Lower leg skin (tissue), 4 donors: ENCODE measurements around the gene SPAG9. TPM values are rescaled to one million over a fixed set of nuclear protein-coding genes. Genes with fewer than 3 reads are reported as not detected.

Experiments used
- DNase-seq, 2 donors: peaks; one replicate each; pipeline ENCODE4 v3.0.0-alpha.2; 2019; ENCODE audit warnings: low spot score in 2 of 2
- H3K4me3 ChIP-seq: fragments of 200-600 bp; sonication (generic); 2 replicates; pipeline ENCODE4 v1.5.1; 2017; ENCODE audit warnings: mild to moderate bottlenecking, low read depth; ENCODE audit not compliant: poor library complexity, severe bottlenecking
- POLR2A ChIP-seq, 2 donors: fragments of 450-650 bp; IDR thresholded peaks; one replicate each; pipeline ENCODE4 v1.6.1; 2016 to 2017; ENCODE audit warnings: antibody characterized with exemption in 2 of 2, mild to moderate bottlenecking in 1 of 2, moderate library complexity in 1 of 2
- WGBS, 2 donors: methylation state at CpG; one replicate each; pipeline ENCODE4 v1.1.5; 2018; 5-methylcytosine and 5-hydroxymethylcytosine counted together
- intact Hi-C: fragments of 100-400 bp; cut with DNase I; formaldehyde crosslinking; loops from one replicate; pipeline ENCODE4 v1.15.0; 2023; ENCODE audit warnings: low total_unique reads
- total RNA-seq, 4 donors: library from RNA; depleted of rRNA; stranded (reverse); fragments of >200 nt; gene quantifications; one replicate each; pipeline ENCODE4 v1.1.0, GENCODE V29; 2016
- TF ChIP-seq, protein P1 (sequence below), 3 donors: fragments of 450-650 bp; IDR thresholded peaks; one replicate each; pipeline ENCODE4 v1.5.1; 2016; ENCODE audit warnings: antibody characterized with exemption in 3 of 3, mild to moderate bottlenecking in 3 of 3, moderate library complexity in 2 of 3

The SPAG9 gene
- total RNA-seq = 100 to 1,000 TPM in 1 of 4 donors, 10 to 100 TPM in 3; 63.7 to 106 (median 69.3) TPM

DNA sequence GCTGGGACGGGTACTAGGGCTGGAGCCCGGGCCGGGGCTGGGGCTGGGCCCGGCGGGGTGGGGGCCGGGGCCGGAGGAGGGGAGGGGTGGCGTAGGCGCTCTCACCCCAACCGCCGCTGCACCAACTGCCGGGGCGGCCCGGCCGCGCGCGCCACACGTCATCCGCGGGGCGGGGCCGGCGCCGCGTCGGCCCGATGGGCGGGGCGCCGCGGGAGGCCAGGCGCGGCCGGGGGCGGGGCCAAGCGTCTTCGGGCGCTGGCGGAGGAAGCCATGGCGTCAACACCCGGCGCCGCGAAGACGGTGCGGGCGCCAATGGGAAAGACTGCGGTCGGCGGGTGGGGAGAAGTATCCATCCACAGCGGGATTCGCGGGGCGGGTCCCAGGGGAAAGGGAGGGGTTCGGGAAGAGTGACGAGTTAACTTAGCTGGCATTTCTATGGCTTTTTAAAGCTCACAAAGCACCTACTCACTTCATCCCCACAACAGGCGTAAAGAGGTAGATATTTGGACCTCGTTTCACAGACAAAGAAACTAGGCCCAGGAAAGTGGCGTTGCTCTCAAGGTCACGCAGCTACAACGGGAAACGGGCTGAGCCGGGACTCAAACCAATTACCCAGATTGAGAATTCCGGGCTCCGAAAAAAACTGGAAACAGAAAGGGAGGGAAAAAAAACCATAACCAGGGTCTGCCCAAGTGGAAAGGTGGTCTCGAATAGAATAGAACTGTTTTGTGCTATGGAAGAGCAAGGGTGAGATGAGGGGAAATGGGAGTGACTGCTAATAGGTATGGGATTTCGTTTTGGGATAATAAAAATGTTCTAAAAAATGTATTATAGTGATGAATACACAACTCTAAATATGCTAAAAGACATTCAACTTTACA lies at the start of gene SPAG9:
Gene SPAG9, minus strand, starts transcription at position 130 of the 881 bp plus-strand sequence. CDS start 212 bp downstream, outside the sequence.
- WGBS, 2 donors = 0% methylated on average over 18 to 45 of the region's 68 CpGs
- intact Hi-C loops = no loop called here
- peak in 1 of 2 donors; percentile 68 for TF ChIP-seq POLR2A (IDR thresholded peaks at IDR 0.05)
- TF ChIP-seq, protein P1, sequence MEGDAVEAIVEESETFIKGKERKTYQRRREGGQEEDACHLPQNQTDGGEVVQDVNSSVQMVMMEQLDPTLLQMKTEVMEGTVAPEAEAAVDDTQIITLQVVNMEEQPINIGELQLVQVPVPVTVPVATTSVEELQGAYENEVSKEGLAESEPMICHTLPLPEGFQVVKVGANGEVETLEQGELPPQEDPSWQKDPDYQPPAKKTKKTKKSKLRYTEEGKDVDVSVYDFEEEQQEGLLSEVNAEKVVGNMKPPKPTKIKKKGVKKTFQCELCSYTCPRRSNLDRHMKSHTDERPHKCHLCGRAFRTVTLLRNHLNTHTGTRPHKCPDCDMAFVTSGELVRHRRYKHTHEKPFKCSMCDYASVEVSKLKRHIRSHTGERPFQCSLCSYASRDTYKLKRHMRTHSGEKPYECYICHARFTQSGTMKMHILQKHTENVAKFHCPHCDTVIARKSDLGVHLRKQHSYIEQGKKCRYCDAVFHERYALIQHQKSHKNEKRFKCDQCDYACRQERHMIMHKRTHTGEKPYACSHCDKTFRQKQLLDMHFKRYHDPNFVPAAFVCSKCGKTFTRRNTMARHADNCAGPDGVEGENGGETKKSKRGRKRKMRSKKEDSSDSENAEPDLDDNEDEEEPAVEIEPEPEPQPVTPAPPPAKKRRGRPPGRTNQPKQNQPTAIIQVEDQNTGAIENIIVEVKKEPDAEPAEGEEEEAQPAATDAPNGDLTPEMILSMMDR (IDR thresholded peaks at IDR 0.05) = no peak
- peak; percentile 96 to 99 for DNase-seq
- H3K4me3 ChIP-seq = peak within 1 kb of the TSS; percentile 98

GRCh38 chr17:51169340-51169739 lies 48.7 kb upstream of the SPAG9 start:
- WGBS, 2 donors = 90 to 95% methylated on average over 1 of the region's 1 CpG

GRCh38 chr17:51166987-51167931 lies 46.6 kb upstream of the SPAG9 start:
- H3K4me3 ChIP-seq = peak overlapping the region; percentile 69
- WGBS, 2 donors = 14 to 15% methylated on average over 36 to 41 of the region's 42 CpGs
- intact Hi-C loops = no loop called here
- TF ChIP-seq, protein P1 (IDR thresholded peaks at IDR 0.05) = no peak
- TF ChIP-seq POLR2A (IDR thresholded peaks at IDR 0.05) = no peak
- peak in 1 of 2 donors; percentile 88 for DNase-seq

More at GRCh38 chr17:51169340-51169739, 48.7 kb upstream of the SPAG9 start:
- no peak overlapping the region for H3K4me3 ChIP-seq
- TF ChIP-seq POLR2A (IDR thresholded peaks at IDR 0.05) = no peak
- TF ChIP-seq, protein P1 (IDR thresholded peaks at IDR 0.05) = no peak
- no peak for DNase-seq
- intact Hi-C loops = no loop called here

DNA sequence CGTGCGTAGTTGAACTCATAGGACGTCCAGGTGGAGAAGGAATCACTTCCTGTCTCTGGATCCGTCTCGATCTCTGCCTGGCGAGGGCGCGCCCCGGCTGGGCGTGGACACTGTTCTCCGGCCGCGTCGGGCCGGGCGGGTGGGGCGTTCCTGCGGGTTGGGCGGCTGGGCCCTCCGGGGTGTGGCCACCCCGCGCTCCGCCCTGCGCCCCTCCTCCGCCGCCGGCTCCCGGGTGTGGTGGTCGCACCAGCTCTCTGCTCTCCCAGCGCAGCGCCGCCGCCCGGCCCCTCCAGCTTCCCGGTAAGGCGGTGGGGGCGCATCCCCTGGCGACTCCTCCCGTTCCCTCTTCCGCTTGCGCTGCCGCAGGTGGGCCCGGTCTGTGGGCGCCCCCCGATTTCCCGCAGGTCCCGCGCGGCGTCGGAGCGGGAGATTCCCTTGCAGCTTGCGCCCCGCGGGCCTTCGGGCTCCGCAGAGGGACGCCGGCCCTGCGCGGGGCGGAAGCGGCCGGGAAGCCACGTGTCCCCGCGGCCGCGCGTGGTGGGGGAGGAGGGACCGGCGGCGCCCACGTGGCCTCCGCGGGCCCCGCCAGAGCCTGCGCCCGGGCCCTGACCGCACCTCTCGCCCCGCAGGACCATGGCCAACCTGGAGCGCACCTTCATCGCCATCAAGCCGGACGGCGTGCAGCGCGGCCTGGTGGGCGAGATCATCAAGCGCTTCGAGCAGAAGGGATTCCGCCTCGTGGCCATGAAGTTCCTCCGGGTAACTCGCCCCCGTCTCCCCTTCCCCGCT lies 45.7 kb upstream of the SPAG9 start, which contains the start of gene NME2:
Gene NME2, plus strand, starts transcription at position 214 of the 789 bp plus-strand sequence. Its CDS starts 420 bp downstream, at position 634.
- intact Hi-C loops = no loop called here
- DNase-seq = peak; percentile 82 to 97
- no peak for TF ChIP-seq POLR2A (IDR thresholded peaks at IDR 0.05)
- TF ChIP-seq, protein P1 (IDR thresholded peaks at IDR 0.05) = no peak
- 0 to 1% methylated on average over 28 to 81 of the region's 98 CpGs for WGBS, 2 donors
- H3K4me3 ChIP-seq = peak within 1 kb of the TSS; percentile 69

- DNase-seq = no peak
- intact Hi-C loops = no loop called here
- H3K4me3 ChIP-seq = peak overlapping the region; percentile 69
- WGBS, 2 donors = 8 to 10% methylated on average over 21 of the region's 21 CpGs
- TF ChIP-seq, protein P1 (IDR thresholded peaks at IDR 0.05) = peak in 1 of 3 donors; percentile 73
- TF ChIP-seq POLR2A (IDR thresholded peaks at IDR 0.05) = no peak
These were observed 45.1 kb upstream of the SPAG9 start for GRCh38 chr17:51165680-51166197.
